HG03039 (cell line): ENCODE data around the gene PNRC2.
"Not testable (repeated sequence)": the region's sequence is repeated elsewhere in the genome, so short reads cannot be mapped to it uniquely, and the experiment has no call there.

Experiments
- ATAC-seq: cut with Tn5 transposase; IDR thresholded peaks from one replicate; pipeline ENCODE4 v1.9.1; 2021; ENCODE audit warnings: mild to moderate bottlenecking, moderate library complexity; ENCODE audit not compliant: unreplicated experiment

PNRC2 gene

GRCh38 chr1:23987038-23987437, 27.4 kb downstream of the PNRC2 start:
- ATAC-seq: not testable (repeated sequence)

GRCh38 chr1:23989263-23989662, 29.6 kb downstream of the PNRC2 start:
- ATAC-seq: no peak

- not testable (repeated sequence) for ATAC-seq
Observed at GRCh38 chr1:23992011-23992410, 32.4 kb downstream of the PNRC2 start.

- ATAC-seq: no peak
Observed at GRCh38 chr1:23995431-23995837, 35.8 kb downstream of the PNRC2 start.

DNA sequence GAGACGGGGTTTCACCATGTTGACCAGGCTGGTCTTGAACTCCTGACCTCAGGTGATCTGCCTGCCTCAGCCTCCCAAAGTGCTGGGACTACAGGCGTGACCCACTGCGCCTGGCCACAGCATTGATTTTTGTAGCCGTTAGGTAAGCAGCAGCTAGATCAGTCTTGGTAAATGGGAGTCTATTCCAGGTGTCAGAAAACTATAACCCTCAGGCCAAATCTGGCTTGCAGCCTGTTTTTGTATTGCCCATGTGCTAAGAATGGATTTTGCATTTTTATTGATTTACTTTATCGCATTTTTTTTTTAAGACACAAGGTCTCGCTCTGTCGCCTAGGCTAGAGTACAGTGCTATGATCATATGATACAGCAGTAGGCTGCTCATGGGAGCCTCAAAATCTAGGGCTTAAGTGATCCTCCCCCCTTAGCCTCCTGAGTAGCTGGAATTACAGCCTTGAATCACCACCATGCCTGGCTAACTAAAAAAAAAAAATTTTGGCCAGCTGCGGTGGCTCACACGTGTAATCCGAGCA, 37.1 kb downstream of the PNRC2 start:
- ATAC-seq: no peak

- no peak for ATAC-seq
Observed at GRCh38 chr1:23997812-23998211, 38.2 kb downstream of the PNRC2 start.

DNA sequence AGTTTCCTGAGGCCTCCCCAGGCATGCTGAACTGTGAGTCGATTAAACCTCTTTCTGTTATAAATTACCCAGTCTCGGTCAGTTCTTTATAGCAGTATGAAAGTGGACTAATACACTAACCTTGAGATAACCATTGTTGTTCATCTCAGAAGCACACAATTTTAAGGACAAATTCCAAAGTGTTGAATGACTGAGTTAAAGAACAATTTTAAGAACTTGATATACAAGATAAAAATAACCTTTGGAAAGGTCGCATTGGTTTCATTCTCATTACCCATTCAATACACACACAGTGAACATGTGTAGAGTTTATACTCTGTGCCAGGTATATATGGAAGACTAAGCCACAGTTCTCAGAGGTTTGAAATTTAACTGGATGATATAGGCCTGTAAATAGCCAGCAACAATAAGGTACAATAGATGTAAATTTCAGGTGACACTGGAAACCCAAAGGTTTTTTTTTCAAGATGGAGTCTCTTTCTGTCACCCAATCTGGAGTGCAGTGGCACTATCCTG, 39.6 kb downstream of the PNRC2 start:
- no peak for ATAC-seq

GRCh38 chr1:24002695-24003094, 43.1 kb downstream of the PNRC2 start:
- ATAC-seq: no peak

DNA sequence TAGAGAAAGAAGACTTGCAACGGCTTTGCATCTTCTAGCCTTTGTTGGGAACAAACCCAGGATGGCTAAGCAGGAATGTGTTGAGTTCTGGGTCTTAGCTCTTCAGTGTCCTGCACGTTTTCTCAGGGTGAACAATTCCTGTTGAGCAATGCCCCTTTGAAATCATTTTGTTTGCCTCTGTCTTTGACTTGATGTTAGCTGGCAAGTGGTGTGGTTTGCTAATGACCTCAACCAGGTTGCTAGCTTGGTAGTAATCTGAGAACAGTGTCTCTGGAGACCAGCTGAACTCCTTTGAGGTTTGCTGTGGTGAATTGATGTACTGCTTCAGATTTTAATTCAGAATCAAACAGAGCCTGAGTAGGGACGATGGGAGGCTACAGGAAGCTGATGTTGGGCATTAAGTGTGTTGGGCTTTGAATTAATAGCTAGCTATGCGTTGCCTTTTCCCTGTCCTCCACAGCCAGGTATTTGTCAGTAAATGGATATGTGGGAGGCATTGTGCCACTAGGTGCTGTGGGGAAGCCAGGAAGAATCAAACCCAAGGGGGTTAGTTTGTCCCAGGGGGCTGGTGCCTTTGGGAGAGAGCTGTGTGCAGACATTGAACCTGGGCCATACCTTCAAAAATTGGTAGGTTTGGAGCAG, 43.8 kb downstream of the PNRC2 start:
- ATAC-seq: no peak

DNA sequence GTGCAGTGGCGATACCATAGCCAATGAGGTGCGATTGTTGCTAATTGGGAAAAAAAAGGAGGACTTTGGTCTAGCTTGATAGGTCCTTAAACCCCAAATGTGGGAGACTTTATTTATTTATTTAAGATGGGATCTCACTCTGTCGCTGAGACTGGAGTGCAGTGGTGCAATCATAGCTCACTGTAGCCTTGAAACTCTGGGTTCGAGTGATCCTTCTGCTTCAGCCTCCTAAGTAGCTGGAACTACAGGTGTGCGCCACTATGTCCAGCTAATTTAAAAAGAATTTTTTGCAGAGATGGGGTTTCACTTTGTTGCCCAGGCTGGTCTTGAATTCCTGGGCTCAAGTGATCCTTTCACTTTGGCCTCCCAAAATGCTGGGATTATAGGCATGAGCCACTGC, 44.5 kb downstream of the PNRC2 start:
- ATAC-seq: no peak

- ATAC-seq: no peak
Observed at GRCh38 chr1:24005163-24005562, 45.5 kb downstream of the PNRC2 start.

- ATAC-seq: no peak
Observed at GRCh38 chr1:24007079-24007478, 47.5 kb downstream of the PNRC2 start.

DNA sequence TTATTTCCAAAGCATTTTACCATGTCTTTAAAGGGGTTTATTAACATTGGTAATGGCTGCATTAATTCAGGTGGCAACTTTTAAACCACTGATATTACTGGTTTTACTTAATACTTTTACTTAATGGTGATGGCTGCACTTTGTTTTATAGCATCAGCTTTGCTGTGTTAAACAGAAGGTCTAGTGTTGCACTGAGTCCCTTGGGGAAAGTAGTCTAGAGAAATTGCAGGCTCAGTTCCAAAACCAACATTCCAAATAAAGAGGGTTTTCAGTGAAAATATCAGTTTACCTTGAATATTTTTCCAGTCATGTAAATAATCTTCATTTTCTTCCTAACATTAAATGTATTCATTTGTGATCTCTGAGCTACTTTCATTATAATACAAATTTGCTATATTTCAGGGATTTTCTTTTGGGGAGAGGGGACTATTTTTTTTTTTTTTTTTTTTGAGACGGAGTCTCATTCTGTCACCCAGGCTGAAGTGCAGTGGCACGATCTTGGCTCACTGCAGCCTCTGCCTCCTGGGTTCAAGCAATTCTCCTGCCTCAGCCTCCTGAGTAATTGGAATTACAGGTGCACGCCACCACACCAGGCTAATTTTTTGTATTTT, 49.1 kb downstream of the PNRC2 start:
- not testable (repeated sequence) for ATAC-seq

DNA sequence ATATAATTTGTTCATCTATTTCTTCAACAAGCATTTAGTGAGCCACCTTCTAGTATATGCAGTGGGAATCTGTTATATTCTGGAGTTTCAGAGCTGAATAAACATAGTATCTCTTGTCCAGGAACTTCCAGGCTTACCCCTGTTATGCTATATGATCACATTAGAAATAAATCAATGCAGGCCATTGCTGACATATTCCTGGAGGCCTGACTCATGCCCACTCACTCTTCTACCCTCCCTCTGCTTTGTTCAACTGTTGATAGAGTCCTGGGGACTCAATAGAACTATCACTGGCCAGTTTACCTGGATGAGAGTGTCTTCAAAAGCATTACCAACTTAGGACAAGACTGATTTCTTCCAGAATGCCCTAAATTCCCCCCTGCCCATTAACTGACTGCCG, 49.8 kb downstream of the PNRC2 start:
- no peak for ATAC-seq

GRCh38 chr1:24010650-24011049, 51.0 kb downstream of the PNRC2 start:
- ATAC-seq: no peak

GRCh38 chr1:24012878-24013277, 53.2 kb downstream of the PNRC2 start:
- ATAC-seq: not testable (repeated sequence)
